Esophagus muscularis mucosa (tissue), 3 donors: ENCODE measurements around the gene RSRC1.

Experiments used
- POLR2A ChIP-seq: fragments of 450-650 bp; IDR thresholded peaks from one replicate; pipeline ENCODE4 v1.6.1; 2017; ENCODE audit warnings: antibody characterized with exemption, moderate library complexity, mild to moderate bottlenecking, low read depth
- TF ChIP-seq, protein P1 (sequence below), 3 experiments: fragments of 200-600 bp in 2 of 3; fragments of 450-650 bp in 1 of 3; sonication (generic) in 2 of 3; IDR thresholded peaks; one replicate each; pipeline ENCODE4 v1.5.1; 2017 to 2019; ENCODE audit warnings: antibody characterized with exemption in 3 of 3, mild to moderate bottlenecking in 2 of 3, moderate library complexity in 1 of 3

DNA sequence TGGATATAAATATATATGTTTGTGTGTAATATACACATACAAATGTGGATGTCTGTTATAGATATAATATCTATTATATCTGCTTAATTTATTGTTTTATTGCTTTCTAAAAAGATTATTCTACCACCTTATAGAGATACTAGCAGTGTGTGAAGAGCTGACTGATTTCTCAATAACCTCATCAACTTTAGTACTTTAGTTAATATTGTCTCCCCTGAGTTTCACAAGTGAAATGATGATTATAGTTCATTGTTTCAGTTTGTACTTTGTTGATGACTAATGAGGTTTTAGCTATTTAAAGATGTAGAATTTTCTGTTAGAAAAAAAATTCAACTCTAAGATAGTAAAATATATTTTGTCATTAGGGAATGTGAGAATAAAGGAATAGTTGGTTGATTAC, 11.4 kb downstream of the RSRC1 start:
- TF ChIP-seq, protein P1, sequence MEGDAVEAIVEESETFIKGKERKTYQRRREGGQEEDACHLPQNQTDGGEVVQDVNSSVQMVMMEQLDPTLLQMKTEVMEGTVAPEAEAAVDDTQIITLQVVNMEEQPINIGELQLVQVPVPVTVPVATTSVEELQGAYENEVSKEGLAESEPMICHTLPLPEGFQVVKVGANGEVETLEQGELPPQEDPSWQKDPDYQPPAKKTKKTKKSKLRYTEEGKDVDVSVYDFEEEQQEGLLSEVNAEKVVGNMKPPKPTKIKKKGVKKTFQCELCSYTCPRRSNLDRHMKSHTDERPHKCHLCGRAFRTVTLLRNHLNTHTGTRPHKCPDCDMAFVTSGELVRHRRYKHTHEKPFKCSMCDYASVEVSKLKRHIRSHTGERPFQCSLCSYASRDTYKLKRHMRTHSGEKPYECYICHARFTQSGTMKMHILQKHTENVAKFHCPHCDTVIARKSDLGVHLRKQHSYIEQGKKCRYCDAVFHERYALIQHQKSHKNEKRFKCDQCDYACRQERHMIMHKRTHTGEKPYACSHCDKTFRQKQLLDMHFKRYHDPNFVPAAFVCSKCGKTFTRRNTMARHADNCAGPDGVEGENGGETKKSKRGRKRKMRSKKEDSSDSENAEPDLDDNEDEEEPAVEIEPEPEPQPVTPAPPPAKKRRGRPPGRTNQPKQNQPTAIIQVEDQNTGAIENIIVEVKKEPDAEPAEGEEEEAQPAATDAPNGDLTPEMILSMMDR (IDR thresholded peaks at IDR 0.05): no peak
- no peak for TF ChIP-seq POLR2A
